NK-92 (cell line): Measurements from ENCODE around the gene FASTKD3.

Source experiments
- DNase-seq: peaks from one replicate; lab custom pipeline; 2025; ENCODE audit not compliant: unreplicated experiment; lab: John Stamatoyannopoulos, UW

FASTKD3 gene

DNA sequence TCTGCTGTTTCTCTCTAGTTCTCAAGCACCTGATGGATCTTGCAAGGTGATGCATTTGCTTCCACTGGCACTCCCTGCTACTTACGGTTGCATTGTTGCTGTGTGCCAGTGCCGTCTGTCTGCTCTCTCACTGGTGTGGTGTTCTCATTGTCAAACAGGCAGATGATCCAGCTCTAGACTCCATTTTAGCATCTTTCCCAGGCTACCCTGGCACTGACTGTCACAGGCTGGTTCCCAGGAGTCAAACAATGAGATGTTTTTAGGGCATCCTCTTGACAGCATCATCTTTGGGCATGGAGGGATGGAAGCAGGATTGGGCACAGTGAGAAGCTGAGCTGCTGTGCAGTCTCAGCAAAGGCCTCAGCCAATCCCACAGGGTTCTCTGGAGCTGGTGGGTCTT lies 13.0 kb upstream of the FASTKD3 start:
- no peak for DNase-seq

GRCh38 chr5:7881091-7881490 lies 12.3 kb upstream of the FASTKD3 start:
- DNase-seq: no peak

GRCh38 chr5:7878381-7878873 lies 9.6 kb upstream of the FASTKD3 start:
- DNase-seq: no peak

- DNase-seq: no peak
These were observed 9.0 kb upstream of the FASTKD3 start for GRCh38 chr5:7877851-7878250.

DNA sequence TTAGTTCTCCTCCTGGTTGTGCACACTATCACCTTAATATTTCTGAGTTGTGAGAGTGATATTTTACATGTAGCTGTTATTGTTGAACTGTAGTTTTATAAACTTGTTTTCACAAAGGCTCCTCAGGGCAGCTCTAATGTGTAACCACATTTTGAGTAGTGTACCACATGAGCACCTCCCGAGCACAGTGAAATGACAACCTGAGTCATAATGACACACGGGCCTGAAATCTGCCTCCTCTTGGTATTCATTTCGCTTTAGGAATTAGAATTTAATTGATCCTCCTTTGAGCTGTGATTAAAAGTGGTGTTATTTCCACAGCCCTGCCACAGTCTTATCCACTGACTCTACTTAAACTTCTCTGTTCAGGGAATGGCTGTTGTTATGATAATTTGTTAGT lies 8.0 kb upstream of the FASTKD3 start:
- no peak for DNase-seq

- DNase-seq: no peak
These were observed 6.3 kb upstream of the FASTKD3 start for GRCh38 chr5:7875151-7875550.

GRCh38 chr5:7874639-7875038 lies 5.8 kb upstream of the FASTKD3 start:
- DNase-seq: no peak

DNA sequence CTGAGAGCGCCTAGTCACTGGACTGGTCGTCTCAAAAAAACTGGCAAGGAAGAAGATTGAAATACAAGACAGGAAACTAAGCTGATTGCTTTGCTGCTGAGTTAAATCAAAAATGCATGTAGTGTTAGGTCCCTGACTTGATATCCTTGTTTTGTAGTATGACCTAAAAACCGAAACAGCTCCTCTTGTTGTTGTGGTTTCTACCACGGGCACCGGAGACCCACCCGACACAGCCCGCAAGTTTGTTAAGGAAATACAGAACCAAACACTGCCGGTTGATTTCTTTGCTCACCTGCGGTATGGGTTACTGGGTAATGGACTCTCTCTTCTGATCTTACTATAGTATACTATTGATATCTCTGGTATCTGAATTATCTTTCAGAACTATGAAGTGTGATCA lies 4.4 kb upstream of the FASTKD3 start:
- no peak for DNase-seq

DNA sequence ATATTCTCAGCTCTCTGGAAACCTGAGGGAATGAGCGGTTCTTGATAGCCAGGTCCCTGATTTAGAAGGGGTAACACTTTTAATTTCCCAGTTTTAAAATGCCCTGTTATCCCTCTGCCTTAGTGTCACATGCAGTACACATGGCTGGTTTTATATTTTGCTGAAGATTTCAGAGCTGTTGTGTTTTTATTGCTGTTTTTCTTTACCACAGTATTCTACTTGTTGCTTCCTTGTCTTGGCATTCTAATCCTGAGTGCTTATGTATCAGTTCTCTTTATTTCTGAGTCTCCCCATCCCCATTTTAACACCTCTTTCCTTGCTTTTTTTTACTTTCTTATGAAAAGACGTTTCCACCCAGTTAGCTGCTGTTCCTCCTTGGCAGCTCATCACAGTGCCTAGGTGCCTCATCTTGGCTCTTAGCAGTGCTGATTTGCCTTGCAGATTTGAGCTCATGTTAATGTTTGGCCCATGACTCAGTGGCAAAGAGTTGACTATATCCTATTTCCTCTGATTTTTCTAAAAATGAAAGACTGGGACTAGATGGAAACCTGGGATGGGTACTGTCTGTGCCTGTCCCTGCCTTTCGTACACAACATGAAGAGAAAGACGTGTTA lies 3.8 kb upstream of the FASTKD3 start:
- no peak for DNase-seq

GRCh38 chr5:7871653-7872052 lies 2.8 kb upstream of the FASTKD3 start:
- no peak for DNase-seq

GRCh38 chr5:7869474-7870136 lies 774 bp upstream of the FASTKD3 start:
- no peak for DNase-seq

DNA sequence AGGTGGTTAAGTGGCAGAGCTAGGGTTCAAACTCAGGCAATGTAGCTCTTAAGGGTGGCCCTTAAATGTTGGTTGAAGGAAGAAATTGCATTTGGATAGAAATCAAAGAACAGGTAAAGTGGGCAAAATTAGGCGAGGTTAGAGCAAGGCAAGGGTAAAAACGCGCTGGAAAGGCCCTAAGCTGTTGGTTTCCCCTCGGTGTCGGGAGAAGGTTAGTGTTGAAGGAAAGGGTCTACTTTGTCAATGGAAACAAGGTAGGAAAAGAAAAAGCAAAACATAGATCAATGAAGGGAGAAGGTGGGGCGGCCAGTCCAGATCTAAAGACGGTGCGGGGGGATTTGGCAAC lies 431 bp downstream of the FASTKD3 start:
- no peak for DNase-seq

DNA sequence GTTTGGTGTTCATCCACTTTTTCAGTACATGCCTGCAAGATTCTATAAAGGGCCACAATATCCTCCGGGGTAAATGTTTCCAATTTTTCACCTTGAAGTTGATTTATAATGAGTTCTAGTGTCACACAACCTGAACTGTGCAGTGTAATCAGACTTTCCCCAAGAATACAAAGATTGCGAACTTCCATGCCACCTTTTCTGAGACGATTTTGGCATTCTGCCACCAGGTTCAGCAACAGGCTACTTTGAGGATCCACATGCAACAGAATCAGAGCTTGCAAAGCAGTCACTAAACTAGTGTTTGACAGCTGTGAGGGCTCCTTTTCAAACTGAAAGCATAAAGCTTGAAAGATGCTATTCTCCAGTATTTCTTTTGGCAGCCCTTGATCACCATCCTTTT lies 1.6 kb downstream of the FASTKD3 start:
- no peak for DNase-seq

DNA sequence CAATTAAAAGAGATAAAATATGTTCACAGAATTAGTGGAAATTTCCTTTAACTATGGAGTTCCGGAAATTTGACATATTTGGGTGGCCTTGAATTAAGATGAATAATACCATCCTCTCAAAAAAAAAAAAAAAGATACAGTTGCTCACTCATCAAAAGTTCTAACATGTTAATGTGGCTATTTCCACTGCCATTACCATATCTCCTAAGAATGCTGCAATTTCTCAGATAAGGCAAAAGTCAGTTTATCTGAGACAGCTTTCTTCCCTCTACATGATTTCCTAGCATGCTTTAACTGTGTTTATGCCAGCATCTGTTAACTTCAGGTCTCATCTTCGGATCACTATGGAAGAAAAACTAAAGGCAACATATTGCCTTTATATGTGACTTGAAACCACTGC lies 2.6 kb downstream of the FASTKD3 start:
- DNase-seq: no peak

- no peak for DNase-seq
These were observed 10.8 kb downstream of the FASTKD3 start for GRCh38 chr5:7857926-7858632.

DNA sequence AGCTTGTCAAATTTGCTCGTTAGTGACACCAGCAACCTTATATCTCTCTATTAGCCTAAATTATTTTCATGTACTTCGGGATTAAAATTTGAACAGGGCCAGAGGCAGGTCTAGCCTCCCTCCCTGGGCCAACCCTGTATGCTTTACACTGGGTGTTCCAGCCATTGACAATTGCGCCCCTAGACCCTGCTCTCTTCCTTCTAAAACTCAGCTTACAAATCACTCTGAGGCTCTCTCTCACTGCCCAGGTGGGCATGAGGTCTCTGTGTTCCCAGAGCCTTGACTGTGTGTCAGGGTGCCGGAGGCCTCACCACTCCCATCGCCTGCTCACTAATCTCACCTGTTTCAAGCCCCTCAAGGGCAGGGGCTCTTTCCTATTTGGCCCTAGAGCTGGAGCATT lies 11.5 kb downstream of the FASTKD3 start:
- no peak for DNase-seq

DNA sequence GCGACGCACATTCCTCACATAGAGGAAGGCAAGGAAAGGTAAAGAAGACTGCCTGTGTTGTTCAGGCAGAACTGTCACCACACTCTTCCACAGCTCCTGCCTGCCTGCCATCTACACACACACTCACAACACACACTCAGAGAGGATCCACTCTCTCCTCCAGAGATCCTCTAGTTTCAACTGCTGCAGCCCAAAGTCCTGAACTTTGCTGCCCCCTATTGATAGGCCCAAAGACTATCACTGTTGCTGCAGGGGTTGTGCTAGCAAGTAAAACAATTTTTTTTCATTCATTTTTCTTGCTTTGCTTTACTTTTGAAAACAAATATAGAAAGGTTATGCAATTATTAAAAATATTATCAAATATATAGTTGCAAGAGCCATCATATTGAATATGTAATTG lies 12.0 kb downstream of the FASTKD3 start:
- DNase-seq: no peak

DNA sequence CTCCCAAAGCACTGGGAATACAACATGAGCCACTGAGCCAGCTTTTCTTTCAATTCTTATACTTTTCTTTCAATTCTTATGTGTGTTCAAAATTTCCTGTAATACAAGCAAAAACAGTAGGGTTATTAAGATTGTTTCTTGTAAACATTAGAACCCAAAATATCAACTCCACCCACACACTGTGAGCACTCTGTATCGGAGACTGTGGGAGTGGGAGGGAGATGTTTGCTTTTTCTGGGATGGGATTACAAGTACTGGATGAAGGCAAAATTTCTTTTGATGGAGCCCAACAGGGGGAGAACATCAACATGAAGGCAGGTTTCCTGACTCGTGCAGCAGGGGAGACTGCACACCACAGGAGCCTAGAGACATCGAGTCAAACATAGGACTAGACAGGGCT lies 13.2 kb downstream of the FASTKD3 start:
- DNase-seq: no peak

DNA sequence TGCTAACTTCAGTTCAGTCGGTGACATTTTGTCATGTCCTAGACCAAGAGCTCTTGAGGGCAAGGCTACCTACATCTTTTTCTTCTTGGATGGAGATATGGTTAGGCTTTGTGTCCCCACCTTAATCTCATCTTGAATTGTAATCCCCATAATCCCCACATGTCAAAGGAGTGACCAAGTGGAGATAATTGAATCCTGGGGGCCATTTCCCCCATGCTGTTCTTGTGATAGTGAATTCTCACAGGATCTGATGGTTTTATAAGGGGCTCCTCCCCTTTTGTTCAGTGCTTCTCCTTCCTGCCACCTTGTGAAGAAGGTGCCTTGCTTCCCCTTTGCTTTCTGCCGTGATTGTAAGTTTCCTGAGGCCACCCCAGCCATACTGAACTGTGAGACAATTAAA lies 15.8 kb downstream of the FASTKD3 start:
- DNase-seq: no peak

GRCh38 chr5:7852542-7852941 lies 16.3 kb downstream of the FASTKD3 start:
- no peak for DNase-seq

- no peak for DNase-seq
These were observed 17.1 kb downstream of the FASTKD3 start for GRCh38 chr5:7851617-7852289.

- DNase-seq: no peak
These were observed 17.6 kb downstream of the FASTKD3 start for GRCh38 chr5:7851240-7851592.
